Hippocampal formation (tissue), 2 donors: ENCODE data around the gene SPRYD7.
"Not testable (repeated sequence)": the region's sequence is repeated elsewhere in the genome, so short reads cannot be mapped to it uniquely, and the experiment has no call there.

Experiments used
- DNase-seq, 2 donors: peaks; one replicate each; lab custom pipeline; 2025; lab: John Stamatoyannopoulos, UW

SPRYD7 gene

GRCh38 chr13:49936075-49936967 lies at the start of gene SPRYD7:
Gene SPRYD7, minus strand, starts transcription at chr13:49936340. Its CDS starts 105 bp downstream, at chr13:49936235.
- DNase-seq: peak; percentile 98 to 99

- no peak for DNase-seq
These were observed 49.0 kb upstream of the SPRYD7 start for GRCh38 chr13:49985129-49985528.

- no peak for DNase-seq
These were observed 44.1 kb upstream of the SPRYD7 start for GRCh38 chr13:49980266-49980665.

- no peak for DNase-seq
These were observed 41.9 kb upstream of the SPRYD7 start for GRCh38 chr13:49977992-49978391.

- DNase-seq: peak; percentile 49 to 62
These were observed 40.4 kb upstream of the SPRYD7 start for GRCh38 chr13:49976314-49977258.

- no peak for DNase-seq
These were observed 39.7 kb upstream of the SPRYD7 start for GRCh38 chr13:49975826-49976225.

- no peak for DNase-seq
These were observed 36.6 kb upstream of the SPRYD7 start for GRCh38 chr13:49972709-49973108.

GRCh38 chr13:49967456-49967855 lies 31.3 kb upstream of the SPRYD7 start:
- no peak for DNase-seq

GRCh38 chr13:49958321-49958720 lies 22.2 kb upstream of the SPRYD7 start:
- peak in 1 of 2 donors; percentile 10 for DNase-seq

GRCh38 chr13:49956131-49956530 lies 20.0 kb upstream of the SPRYD7 start:
- DNase-seq: no peak

- no peak for DNase-seq
These were observed 18.7 kb upstream of the SPRYD7 start for GRCh38 chr13:49954674-49955455.

GRCh38 chr13:49953560-49953959 lies 17.4 kb upstream of the SPRYD7 start:
- DNase-seq: no peak

- no peak for DNase-seq
These were observed 15.8 kb upstream of the SPRYD7 start for GRCh38 chr13:49951754-49952535.

- DNase-seq: not testable (repeated sequence)
These were observed 12.7 kb upstream of the SPRYD7 start for GRCh38 chr13:49948777-49949270.

- DNase-seq: no peak
These were observed 3.2 kb upstream of the SPRYD7 start for GRCh38 chr13:49939321-49939720.

- peak in 1 of 2 donors; percentile 2 for DNase-seq
These were observed 2.8 kb upstream of the SPRYD7 start for GRCh38 chr13:49938921-49939320.

- DNase-seq: no peak
These were observed 2.2 kb upstream of the SPRYD7 start for GRCh38 chr13:49938314-49938713.

- no peak for DNase-seq
These were observed 781 bp upstream of the SPRYD7 start for GRCh38 chr13:49936968-49937273.

- peak; percentile 6 to 62 for DNase-seq
These were observed 717 bp downstream of the SPRYD7 start for GRCh38 chr13:49935171-49936074.

- no peak for DNase-seq
These were observed 2.6 kb downstream of the SPRYD7 start for GRCh38 chr13:49933511-49933910.
